Measurements from ENCODE around the gene UBE2E2. TPM values are rescaled to one million over a fixed set of nuclear protein-coding genes. Genes with fewer than 3 reads are reported as not detected.

The UBE2E2 gene
- total RNA-seq, 1 experiment from 2014 or later, result 38.6 TPM

- no peak overlapping the region for H3K27ac Mint-ChIP-seq
- WGBS (ENCODE audit: extremely low coverage, insufficient read length, low lambda C conversion rate), result no CpG with 5 or more reads among the region's 2 CpGs
- TF ChIP-seq, protein P1, sequence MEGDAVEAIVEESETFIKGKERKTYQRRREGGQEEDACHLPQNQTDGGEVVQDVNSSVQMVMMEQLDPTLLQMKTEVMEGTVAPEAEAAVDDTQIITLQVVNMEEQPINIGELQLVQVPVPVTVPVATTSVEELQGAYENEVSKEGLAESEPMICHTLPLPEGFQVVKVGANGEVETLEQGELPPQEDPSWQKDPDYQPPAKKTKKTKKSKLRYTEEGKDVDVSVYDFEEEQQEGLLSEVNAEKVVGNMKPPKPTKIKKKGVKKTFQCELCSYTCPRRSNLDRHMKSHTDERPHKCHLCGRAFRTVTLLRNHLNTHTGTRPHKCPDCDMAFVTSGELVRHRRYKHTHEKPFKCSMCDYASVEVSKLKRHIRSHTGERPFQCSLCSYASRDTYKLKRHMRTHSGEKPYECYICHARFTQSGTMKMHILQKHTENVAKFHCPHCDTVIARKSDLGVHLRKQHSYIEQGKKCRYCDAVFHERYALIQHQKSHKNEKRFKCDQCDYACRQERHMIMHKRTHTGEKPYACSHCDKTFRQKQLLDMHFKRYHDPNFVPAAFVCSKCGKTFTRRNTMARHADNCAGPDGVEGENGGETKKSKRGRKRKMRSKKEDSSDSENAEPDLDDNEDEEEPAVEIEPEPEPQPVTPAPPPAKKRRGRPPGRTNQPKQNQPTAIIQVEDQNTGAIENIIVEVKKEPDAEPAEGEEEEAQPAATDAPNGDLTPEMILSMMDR (conservative IDR thresholded peaks at IDR 0.05), result no peak
Observed at GRCh38 chr3:23450051-23450450, 246.9 kb downstream of the UBE2E2 start.

More at GRCh38 chr3:23450051-23450450, 246.9 kb downstream of the UBE2E2 start:
- Histone ChIP-seq H4K8ac (replicated peaks; ENCODE audit: insufficient read length, low read depth, low read length) (no peak overlapping the region), H3K14ac (ENCODE audit: insufficient read depth, low read length) (no peak overlapping the region), H2AFZ (ENCODE audit: low read length) (no peak overlapping the region), H3K18ac (ENCODE audit: insufficient read length, low read depth, low read length) (no peak overlapping the region), H3K23ac (ENCODE audit: insufficient read length, low read depth, low read length) (no peak overlapping the region), H2BK12ac (ENCODE audit: insufficient read length, low read depth, low read length) (no peak overlapping the region), H3K9me3 (ENCODE audit: control insufficient read depth, low read depth, low read length) (no peaks in the 10 kb centered on the region), H2BK120ac (ENCODE audit: low read depth, low read length, poor library complexity, severe bottlenecking) (no peak overlapping the region), H3K79me1 (ENCODE audit: insufficient read depth, low read depth, low read length, poor library complexity, severe bottlenecking) (no peaks in the 10 kb centered on the region), H3K27me3 (ENCODE audit: insufficient read depth, low read length) (no peaks in the 10 kb centered on the region), H3T11ph (ENCODE audit: low read length) (no peak overlapping the region), H2AK5ac (ENCODE audit: insufficient read length, low read length) (no peak overlapping the region), H3K27ac (ENCODE audit: insufficient read length, low read depth, low read length) (no peak overlapping the region), H4K20me1 (ENCODE audit: control insufficient read depth, insufficient read depth, insufficient read length) (no peaks in the 10 kb centered on the region), H3K4me2 (ENCODE audit: insufficient read depth, insufficient read length, low read length) (no peak overlapping the region), H2BK15ac (ENCODE audit: low read depth, low read length) (no peak overlapping the region), H2BK5ac (ENCODE audit: insufficient read length, low read length) (no peak overlapping the region), H3K79me2 (ENCODE audit: insufficient read depth, low read length) (no peaks in the 10 kb centered on the region), H3K4me1 (ENCODE audit: insufficient read depth, low read length) (no peaks in the 10 kb centered on the region), H4K5ac (ENCODE audit: insufficient read length, low read depth, low read length) (no peak overlapping the region), H4K91ac (ENCODE audit: insufficient read length, low read depth, low read length) (no peak overlapping the region), H3K9ac (ENCODE audit: extremely low read depth, insufficient read length, low read length) (no peak overlapping the region), H3K56ac (ENCODE audit: insufficient read length, low read depth, low read length) (no peak overlapping the region), H3K4ac (ENCODE audit: low read depth, low read length) (no peak overlapping the region), H2BK20ac (ENCODE audit: low read depth, low read length, poor library complexity, severe bottlenecking) (no peak overlapping the region), H3K23me2 (ENCODE audit: insufficient read length, low read depth, low read length, poor library complexity, severe bottlenecking) (no peaks in the 10 kb centered on the region)
- Mint-ChIP-seq H3K4me3 (no peak overlapping the region), H3K9me3 (no peaks in the 10 kb centered on the region), H3K36me3 (ENCODE audit: insufficient read depth in 1 of 3, low read depth in 3 of 3) (no peaks in the 10 kb centered on the region), H3K4me1 (peaks cover 8 to 23% of the 10 kb centered on the region in 2 experiments), H3K27me3 (ENCODE audit: low read depth) (no peaks in the 10 kb centered on the region)
- no peak for DNase-seq

Data from H9 (cell line).